ENCODE measurements around the gene SLC7A7. TPM values are rescaled to one million over a fixed set of nuclear protein-coding genes. Genes with fewer than 3 reads are reported as not detected.
A peak's percentile ranks its signal among the peaks of the same experiment; 100 is the strongest.
"Not testable (repeated sequence)": the region's sequence is repeated elsewhere in the genome, so short reads cannot be mapped to it uniquely, and the experiment has no call there.

The SLC7A7 gene

GRCh38 chr14:22724847-22725246, 90.4 kb downstream of the SLC7A7 start:
- H2AFZ ChIP-seq (ENCODE audit: low read length); H4K8ac ChIP-seq (ENCODE audit: low read depth, low read length); H3K18ac ChIP-seq (ENCODE audit: low read length); H3K36me3 ChIP-seq (replicated peaks in 1 of 2; ENCODE audit: control insufficient read depth in 2 of 2, insufficient read depth in 2 of 2, low read length in 2 of 2); H3K4me1 ChIP-seq (ENCODE audit: control insufficient read depth in 2 of 2, insufficient read depth in 1 of 2, low read depth in 1 of 2, low read length in 2 of 2); H3K9me3 ChIP-seq (replicated peaks in 1 of 2; ENCODE audit: control insufficient read depth in 2 of 2, insufficient read depth in 1 of 2, low read depth in 1 of 2, low read length in 2 of 2); H4K91ac ChIP-seq (ENCODE audit: low read depth, low read length, poor library complexity); H2BK15ac ChIP-seq (ENCODE audit: low read length); H3K27ac ChIP-seq (replicated peaks; ENCODE audit: low read length); H2BK120ac ChIP-seq (ENCODE audit: low read depth, low read length); H3K9ac ChIP-seq (ENCODE audit: low read depth, low read length, poor library complexity); H3K79me1 ChIP-seq (ENCODE audit: low read depth, low read length); H3K14ac ChIP-seq (ENCODE audit: low read length); H2BK5ac ChIP-seq (ENCODE audit: low read length); H3K23ac ChIP-seq (ENCODE audit: low read depth, low read length, poor library complexity); H3K4me3 ChIP-seq (ENCODE audit: low read length in 2 of 2); H3K4me2 ChIP-seq (ENCODE audit: insufficient read depth, low read length, poor library complexity, severe bottlenecking); H3K4ac ChIP-seq (ENCODE audit: low read length); H2AK5ac ChIP-seq (ENCODE audit: low read depth, low read length); H2BK12ac ChIP-seq (ENCODE audit: low read length); DNase-seq (ENCODE audit: low spot score): not testable (repeated sequence)
- peaks cover 0 to 13% (median 0%) of the 10 kb centered on the region in 3 experiments for H3K27me3 ChIP-seq (ENCODE audit: control insufficient read depth in 3 of 3, insufficient read depth in 3 of 3, low read depth in 1 of 3, low read length in 3 of 3)
- no CpG with 5 or more reads among the region's 8 CpGs for WGBS, 2 donors (ENCODE audit: extremely low coverage in 2 of 2, insufficient read length in 2 of 2, insufficient replicate concordance in 1 of 2)

GRCh38 chr14:22723815-22724214, 91.4 kb downstream of the SLC7A7 start:
- H3K36me3 ChIP-seq (replicated peaks in 1 of 2; ENCODE audit: control insufficient read depth in 2 of 2, insufficient read depth in 2 of 2, low read length in 2 of 2): no peaks in the 10 kb centered on the region
- no peak overlapping the region for H2AFZ ChIP-seq (ENCODE audit: low read length)
- no peak overlapping the region for H3K23ac ChIP-seq (ENCODE audit: low read depth, low read length, poor library complexity)
- no peak for DNase-seq (ENCODE audit: low spot score)
- no peak overlapping the region for H3K9ac ChIP-seq (ENCODE audit: low read depth, low read length, poor library complexity)
- peaks cover 0 to 13% (median 0%) of the 10 kb centered on the region in 3 experiments for H3K27me3 ChIP-seq (ENCODE audit: control insufficient read depth in 3 of 3, insufficient read depth in 3 of 3, low read depth in 1 of 3, low read length in 3 of 3)
- no peaks in the 10 kb centered on the region for H3K9me3 ChIP-seq (replicated peaks in 1 of 2; ENCODE audit: control insufficient read depth in 2 of 2, insufficient read depth in 1 of 2, low read depth in 1 of 2, low read length in 2 of 2)
- no CpG with 5 or more reads among the region's 1 CpG for WGBS, 2 donors (ENCODE audit: extremely low coverage in 2 of 2, insufficient read length in 2 of 2, insufficient replicate concordance in 1 of 2)
- no peak overlapping the region for H2BK5ac ChIP-seq (ENCODE audit: low read length)
- no peak overlapping the region for H3K4ac ChIP-seq (ENCODE audit: low read length)
- H3K14ac ChIP-seq (ENCODE audit: low read length): no peak overlapping the region
- no peak overlapping the region for H4K91ac ChIP-seq (ENCODE audit: low read depth, low read length, poor library complexity)
- no peak overlapping the region for H4K8ac ChIP-seq (ENCODE audit: low read depth, low read length)
- no peak overlapping the region for H3K18ac ChIP-seq (ENCODE audit: low read length)
- peaks cover 0 to 3% of the 10 kb centered on the region in 2 donors for H3K4me1 ChIP-seq (ENCODE audit: control insufficient read depth in 2 of 2, insufficient read depth in 1 of 2, low read depth in 1 of 2, low read length in 2 of 2)
- H3K27ac ChIP-seq (replicated peaks; ENCODE audit: low read length): no peak overlapping the region
- no peak overlapping the region for H3K4me2 ChIP-seq (ENCODE audit: insufficient read depth, low read length, poor library complexity, severe bottlenecking)
- H2AK5ac ChIP-seq (ENCODE audit: low read depth, low read length): peak overlapping the region; percentile 51
- H3K79me1 ChIP-seq (ENCODE audit: low read depth, low read length): no peaks in the 10 kb centered on the region
- no peak overlapping the region for H2BK12ac ChIP-seq (ENCODE audit: low read length)
- H3K4me3 ChIP-seq (ENCODE audit: low read length in 2 of 2): no peak overlapping the region
- no peak overlapping the region for H2BK15ac ChIP-seq (ENCODE audit: low read length)
- no peak overlapping the region for H2BK120ac ChIP-seq (ENCODE audit: low read depth, low read length)

Small RNAs within 50 kb of the gene (small RNA-seq; reads per million reads assigned to genes)
- gene RF00019 (ENCODE audit: insufficient read depth) (not detected), gene RF00588 (ENCODE audit: insufficient read depth) (not detected)
